PC-3 (cell line): Measurements from ENCODE around the gene MYMK. TPM values are rescaled to one million over a fixed set of nuclear protein-coding genes. Genes with fewer than 3 reads are reported as not detected.

Experiments used
- ATAC-seq: fragments of 200-7000 bp; cut with Tn5 transposase; 2 replicates; pipeline ENCODE4 v1.9.1; 2020; ENCODE audit warnings: mild to moderate bottlenecking, moderate library complexity
- BruUV-seq: library from RNA; stranded (reverse); fragments of 400-500 nt; replicated peaks from 2 replicates; lab custom pipeline; 2021; lab: Mats Ljungman, UMichigan
- CTCF ChIA-PET: fragments of 300-600 bp; sonication (Branson Sonifier 250); formaldehyde crosslinking; loops from one replicate; lab custom pipeline; 2022; ENCODE audit warnings: antibody characterized with exemption; lab: Charles Lee
- POLR2A ChIA-PET: fragments of 300-600 bp; sonication (Branson Sonifier 250); formaldehyde crosslinking; loops from one replicate; lab custom pipeline; 2022; ENCODE audit warnings: antibody characterized with exemption; ENCODE audit not compliant: unreplicated experiment; lab: Charles Lee
- DNase-seq: peaks from one replicate; pipeline ENCODE4 v3.0.0-alpha.2; 2015
- H2AFZ ChIP-seq: fragments of 300-600 bp; sonication (generic); 2 replicates; pipeline ENCODE4 v1.6.0; 2016; ENCODE audit warnings: antibody characterized with exemption, low read length
- H3F3A ChIP-seq: fragments of 300-600 bp; sonication (generic); one replicate; pipeline ENCODE4 v1.6.0; 2017; ENCODE audit warnings: antibody characterized with exemption, low read length, control low read depth, mild to moderate bottlenecking; ENCODE audit not compliant: unreplicated experiment
- H3K27ac ChIP-seq: fragments of 300-600 bp; sonication (generic); 2 replicates; pipeline ENCODE4 v1.5.1; 2016; ENCODE audit warnings: mild to moderate bottlenecking, low read length
- H3K27me3 ChIP-seq: fragments of 300-600 bp; sonication (generic); 2 replicates; pipeline ENCODE4 v1.6.1; 2016; ENCODE audit warnings: low read length, mixed read lengths
- H3K36me3 ChIP-seq: fragments of 300-600 bp; sonication (generic); 2 replicates; pipeline ENCODE4 v1.6.1; 2016; ENCODE audit warnings: low read depth, mixed run types, low read length, mixed read lengths
- H3K4me1 ChIP-seq: fragments of 300-600 bp; sonication (generic); 2 replicates; pipeline ENCODE4 v1.5.1; 2016; ENCODE audit warnings: low read length; ENCODE audit not compliant: insufficient read depth
- H3K4me2 ChIP-seq: fragments of 300-600 bp; sonication (generic); 2 replicates; pipeline ENCODE4 v1.6.0; 2016; ENCODE audit warnings: low read length
- H3K4me3 ChIP-seq: fragments of 300-600 bp; sonication (generic); 2 replicates; pipeline ENCODE4 v1.5.1; 2016; ENCODE audit warnings: mild to moderate bottlenecking, low read length, mixed read lengths
- H3K79me2 ChIP-seq: fragments of 300-600 bp; sonication (generic); 2 replicates; pipeline ENCODE4 v1.6.1; 2017; ENCODE audit warnings: low read length, mixed read lengths
- H3K9ac ChIP-seq: fragments of 300-600 bp; sonication (generic); 2 replicates; pipeline ENCODE4 v1.6.0; 2016; ENCODE audit warnings: mild to moderate bottlenecking, low read length
- H3K9me2 ChIP-seq: fragments of 300-600 bp; sonication (generic); replicated peaks from 2 replicates; pipeline ENCODE4 v1.6.1; 2016; ENCODE audit warnings: mixed run types, low read length, mixed read lengths
- H3K9me3 ChIP-seq: fragments of 300-600 bp; sonication (generic); 2 replicates; pipeline ENCODE4 v1.6.1; 2016; ENCODE audit warnings: low read length, mixed read lengths
- H4K20me1 ChIP-seq: fragments of 300-600 bp; sonication (generic); 2 replicates; pipeline ENCODE4 v1.6.1; 2016; ENCODE audit warnings: low read length, mixed read lengths
- CTCF ChIP-seq: fragments of 300-600 bp; sonication (generic); conservative IDR thresholded peaks from 2 replicates; pipeline ENCODE4 v1.5.1; 2017; ENCODE audit warnings: antibody characterized with exemption, low read depth, mild to moderate bottlenecking, low read length
- EZH2 ChIP-seq: fragments of 300-600 bp; sonication (generic); IDR thresholded peaks from one replicate; pipeline ENCODE4 v1.6.1; 2017; ENCODE audit warnings: antibody characterized with exemption, mild to moderate bottlenecking, low read length; ENCODE audit not compliant: unreplicated experiment
- EZH2phosphoT487 ChIP-seq: fragments of 300-600 bp; sonication (generic); IDR thresholded peaks from 2 replicates; pipeline ENCODE4 v1.6.1; 2018; ENCODE audit warnings: mild to moderate bottlenecking, antibody characterized with exemption, low read length, borderline replicate concordance
- intact Hi-C: fragments of 100-400 bp; cut with micrococcal nuclease; formaldehyde crosslinking; loops from 2 replicates; pipeline ENCODE4 v1.9.0; 2023
- total RNA-seq: library from RNA; depleted of rRNA; stranded (reverse); fragments of >200 nt; gene quantifications from 2 replicates; pipeline ENCODE4 v1.2.3, GENCODE V29; 2014

The MYMK gene
- total RNA-seq, 1 experiment from 2014 or later, result not detected

GRCh38 chr9:133536536-133536935, 11.8 kb upstream of the MYMK start:
- no peaks in the 10 kb centered on the region for H3K36me3 ChIP-seq
- no peak overlapping the region for H3K4me3 ChIP-seq
- no peaks in the 10 kb centered on the region for H3K79me2 ChIP-seq
- H3F3A ChIP-seq, result no peaks in the 10 kb centered on the region
- intact Hi-C loops, result no loop called here
- no peaks in the 10 kb centered on the region for H3K9me2 ChIP-seq
- H3K4me2 ChIP-seq, result no peak overlapping the region
- H2AFZ ChIP-seq, result no peak overlapping the region
- no peaks in the 10 kb centered on the region for H3K9me3 ChIP-seq
- H4K20me1 ChIP-seq, result no peaks in the 10 kb centered on the region
- POLR2A ChIA-PET, result no interaction called here
- no peak for TF ChIP-seq EZH2phosphoT487
- no peak for TF ChIP-seq CTCF
- no peak for TF ChIP-seq EZH2
- H3K9ac ChIP-seq, result no peak overlapping the region
- ATAC-seq, result no peak
- peaks cover 17% of the 10 kb centered on the region for H3K27me3 ChIP-seq
- CTCF ChIA-PET, result no interaction called here
- H3K4me1 ChIP-seq, result no peaks in the 10 kb centered on the region
- no TSS peak for BruUV-seq
- no peak overlapping the region for H3K27ac ChIP-seq
- no peak for DNase-seq

GRCh38 chr9:133536080-133536479, 11.3 kb upstream of the MYMK start:
- no peak for DNase-seq
- H2AFZ ChIP-seq, result no peak overlapping the region
- H3K4me1 ChIP-seq, result no peaks in the 10 kb centered on the region
- H3K9me3 ChIP-seq, result no peaks in the 10 kb centered on the region
- ChIA-PET POLR2A (no interaction called here), CTCF (no interaction called here)
- no peak for ATAC-seq
- H3K4me3 ChIP-seq, result no peak overlapping the region
- no TSS peak for BruUV-seq
- no peak overlapping the region for H3K4me2 ChIP-seq
- H3K27me3 ChIP-seq, result peaks cover 17% of the 10 kb centered on the region
- TF ChIP-seq EZH2, result no peak
- no peak overlapping the region for H3K27ac ChIP-seq
- no peak overlapping the region for H3K9ac ChIP-seq
- intact Hi-C loops, result no loop called here
- no peaks in the 10 kb centered on the region for H3K9me2 ChIP-seq
- no peaks in the 10 kb centered on the region for H3K79me2 ChIP-seq
- H3K36me3 ChIP-seq, result no peaks in the 10 kb centered on the region
- H3F3A ChIP-seq, result no peaks in the 10 kb centered on the region
- H4K20me1 ChIP-seq, result no peaks in the 10 kb centered on the region

GRCh38 chr9:133535306-133535877, 10.6 kb upstream of the MYMK start:
- ATAC-seq (no peak), DNase-seq (no peak)
- H3K9ac ChIP-seq, result no peak overlapping the region
- CTCF ChIA-PET, result no interaction called here
- intact Hi-C loops, result no loop called here
- no peak for TF ChIP-seq EZH2
- no peak for TF ChIP-seq CTCF
- no TSS peak for BruUV-seq
- H3K9me2 ChIP-seq, result no peaks in the 10 kb centered on the region
- H2AFZ ChIP-seq, result no peak overlapping the region
- H3K27me3 ChIP-seq, result peaks cover 17% of the 10 kb centered on the region
- H3K27ac ChIP-seq, result no peak overlapping the region
- POLR2A ChIA-PET, result no interaction called here
- no peaks in the 10 kb centered on the region for H3F3A ChIP-seq
- H3K9me3 ChIP-seq, result no peaks in the 10 kb centered on the region
- H3K79me2 ChIP-seq, result no peaks in the 10 kb centered on the region
- no peak overlapping the region for H3K4me3 ChIP-seq
- no peaks in the 10 kb centered on the region for H4K20me1 ChIP-seq
- no peaks in the 10 kb centered on the region for H3K4me1 ChIP-seq
- H3K4me2 ChIP-seq, result no peak overlapping the region
- H3K36me3 ChIP-seq, result no peaks in the 10 kb centered on the region
